GM23248 (cell line): Measurements from ENCODE around the gene NAV2. TPM values are rescaled to one million over a fixed set of nuclear protein-coding genes. Genes with fewer than 3 reads are reported as not detected.

ENCODE experiments used
- DNase-seq: peaks from one replicate; pipeline ENCODE4 v3.0.0-alpha.2; 2015
- H2AFZ ChIP-seq: fragments of 200-600 bp; sonication (generic); 2 replicates; pipeline ENCODE4 v1.6.1; 2016; ENCODE audit warnings: antibody characterized with exemption
- H3F3A ChIP-seq: fragments of 200-600 bp; sonication (generic); 2 replicates; pipeline ENCODE4 v1.6.1; 2016; ENCODE audit warnings: mild to moderate bottlenecking, antibody characterized with exemption, mixed run types; ENCODE audit not compliant: insufficient read depth
- H3K27ac ChIP-seq: fragments of 200-600 bp; sonication (generic); 2 replicates; pipeline ENCODE4 v1.5.1; 2016; ENCODE audit warnings: mild to moderate bottlenecking
- H3K27me3 ChIP-seq: fragments of 200-600 bp; sonication (generic); replicated peaks from 2 replicates; pipeline ENCODE4 v1.6.1; 2016; ENCODE audit warnings: mild to moderate bottlenecking; ENCODE audit not compliant: insufficient read depth
- H3K36me3 ChIP-seq: fragments of 200-600 bp; sonication (generic); 2 replicates; pipeline ENCODE4 v1.6.1; 2016; ENCODE audit warnings: low read depth, mild to moderate bottlenecking
- H3K4me1 ChIP-seq: fragments of 200-600 bp; sonication (generic); 2 replicates; pipeline ENCODE4 v1.6.1; 2016; ENCODE audit warnings: mild to moderate bottlenecking; ENCODE audit not compliant: insufficient read depth
- H3K4me2 ChIP-seq: fragments of 200-600 bp; sonication (generic); one replicate; pipeline ENCODE4 v1.6.1; 2016; ENCODE audit warnings: mild to moderate bottlenecking; ENCODE audit not compliant: unreplicated experiment
- H3K4me3 ChIP-seq: fragments of 200-600 bp; sonication (generic); 2 replicates; pipeline ENCODE4 v1.5.1; 2016; ENCODE audit warnings: mild to moderate bottlenecking
- H3K79me2 ChIP-seq: fragments of 200-600 bp; sonication (generic); 2 replicates; pipeline ENCODE4 v1.6.1; 2016; ENCODE audit warnings: mild to moderate bottlenecking; ENCODE audit not compliant: insufficient read depth
- H3K9ac ChIP-seq: fragments of 200-600 bp; sonication (generic); 2 replicates; pipeline ENCODE4 v1.6.1; 2016; ENCODE audit warnings: mild to moderate bottlenecking
- H3K9me2 ChIP-seq: fragments of 200-600 bp; sonication (generic); 2 replicates; pipeline ENCODE4 v1.6.1; 2016; ENCODE audit warnings: mixed run types, mild to moderate bottlenecking, moderate library complexity; ENCODE audit not compliant: insufficient read depth
- H3K9me3 ChIP-seq: fragments of 200-600 bp; sonication (generic); one replicate; pipeline ENCODE4 v1.6.1; 2017; ENCODE audit warnings: low read depth
- H4K20me1 ChIP-seq: fragments of 200-600 bp; sonication (generic); 2 replicates; pipeline ENCODE4 v1.6.0; 2016; ENCODE audit not compliant: insufficient read depth
- EZH2 ChIP-seq: fragments of 200-600 bp; sonication (generic); IDR thresholded peaks from 2 replicates; pipeline ENCODE4 v1.6.1; 2018; ENCODE audit warnings: antibody characterized with exemption, mild to moderate bottlenecking; ENCODE audit not compliant: insufficient read depth, poor library complexity, severe bottlenecking
- EZH2phosphoT487 ChIP-seq: fragments of 200-600 bp; sonication (generic); IDR thresholded peaks from 2 replicates; pipeline ENCODE4 v1.6.1; 2018; ENCODE audit warnings: antibody characterized with exemption, moderate library complexity, mild to moderate bottlenecking, low read depth; ENCODE audit not compliant: insufficient read depth
- WGBS, 2 experiments: methylation state at CpG; one replicate each; pipeline ENCODE4 v1.1.6; 2015 to 2017; ENCODE audit warnings: low lambda C conversion rate in 2 of 2, low coverage in 1 of 2; ENCODE audit errors: missing lambda C conversion rate in 2 of 2; 5-methylcytosine and 5-hydroxymethylcytosine counted together
- in situ Hi-C: fragments of 300-500 bp; cut with MboI; formaldehyde crosslinking; loops from 2 replicates; pipeline ENCODE4 v1.15.0; 2020
- polyA plus RNA-seq: library from polyadenylated mRNA; unstranded; fragments of >200 nt; fragmentation: Nextera tagmentation; extraction: Ambion mirVana; gene quantifications from 2 replicates; pipeline ENCODE4 v1.2.1, GENCODE V29; 2016
- total RNA-seq: library from RNA; depleted of rRNA; stranded (reverse); fragments of >200 nt; shearing (Covaris generic); gene quantifications from 2 replicates; pipeline ENCODE4 v1.2.3, GENCODE V29; 2014

Gene NAV2
- total and polyA plus RNA-seq, 2 experiments from 2014 or later: 5.7 to 11.9 TPM

DNA sequence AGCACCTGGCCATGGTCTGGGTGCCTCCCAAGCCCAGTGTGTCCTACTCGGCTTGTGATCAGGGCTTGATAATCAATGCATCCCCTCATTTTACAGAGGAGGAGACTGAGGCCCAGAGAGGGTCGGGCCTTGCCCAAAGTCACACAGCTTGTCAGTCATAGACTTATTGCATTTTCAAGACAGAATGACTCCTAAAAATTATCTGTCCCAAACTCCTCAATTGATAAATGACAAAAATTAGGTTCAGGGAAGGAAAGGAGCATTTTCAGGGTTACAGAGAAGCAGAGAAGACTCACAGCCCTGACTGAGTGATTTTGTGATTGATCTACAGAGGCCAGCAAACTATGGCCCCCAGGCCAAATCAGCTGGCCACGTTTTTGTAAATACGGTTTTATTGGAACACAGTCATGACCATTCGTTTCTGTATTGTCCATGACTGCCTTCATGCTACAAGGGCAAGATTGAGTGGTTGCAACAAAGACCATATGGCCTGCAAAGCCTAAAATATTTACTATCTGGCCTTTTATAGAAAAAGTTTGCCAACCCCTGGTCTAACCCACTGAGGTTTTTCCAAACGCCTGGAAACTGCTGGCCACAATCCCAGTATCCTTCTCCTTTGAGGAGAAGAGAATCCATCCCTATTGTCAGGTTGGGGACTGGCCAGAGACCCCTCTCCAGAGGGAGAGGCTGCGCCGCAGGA is 35.1 kb upstream of the NAV2 start:
- DNase-seq: no peak

DNA sequence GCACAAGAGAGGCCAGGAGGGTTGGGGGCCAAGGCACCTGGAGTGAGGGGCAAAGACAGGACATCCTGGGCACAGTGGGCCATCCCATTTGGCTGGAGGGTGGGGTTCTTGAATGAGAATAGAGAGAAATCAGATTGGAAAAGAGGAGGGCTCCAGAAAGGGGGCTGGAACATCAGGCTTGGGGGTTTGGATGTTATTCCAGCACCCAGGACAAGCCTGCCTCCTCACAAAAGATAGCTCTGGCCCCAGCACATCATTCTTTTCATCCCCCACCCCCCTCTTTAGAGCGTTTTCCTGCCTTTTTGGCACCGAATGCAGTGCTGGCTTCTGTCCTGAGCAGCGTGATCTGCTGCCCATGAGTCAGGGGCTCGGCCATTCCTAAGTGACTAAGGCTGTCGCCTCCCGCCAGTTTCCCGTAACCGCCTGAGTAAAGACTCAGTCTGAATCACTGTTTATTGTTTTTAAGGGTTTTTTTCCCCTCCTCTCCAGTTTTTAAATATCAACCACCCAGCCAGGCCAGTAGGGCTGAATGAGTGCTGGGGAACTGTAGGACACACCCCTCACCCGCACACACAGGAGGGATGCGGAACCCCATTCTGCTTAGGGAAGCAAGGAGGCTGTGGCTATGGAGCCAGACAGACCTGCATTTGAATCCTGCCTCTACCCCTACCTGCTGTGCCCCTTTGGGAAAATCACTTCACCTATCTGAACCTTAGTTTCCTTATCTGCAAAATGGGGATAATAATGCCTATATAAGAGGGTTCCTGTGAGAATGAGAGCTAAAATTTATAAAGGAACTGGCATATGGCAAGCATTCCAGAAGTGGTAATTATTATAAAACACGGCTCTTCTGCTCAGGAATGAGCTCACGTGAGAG is 32.4 kb upstream of the NAV2 start:
- DNase-seq: peak; percentile 99
- Histone ChIP-seq H3K27ac (peak overlapping the region; percentile 79), H2AFZ (peak overlapping the region; percentile 46), H4K20me1 (no peaks in the 10 kb centered on the region), H3K4me3 (peak overlapping the region; percentile 33), H3K79me2 (no peaks in the 10 kb centered on the region), H3F3A (peaks cover 19% of the 10 kb centered on the region; the same call in 1 of the 2 replicates), H3K9ac (peak overlapping the region; percentile 64), H3K27me3 (no peaks in the 10 kb centered on the region), H3K9me3 (no peaks in the 10 kb centered on the region), H3K36me3 (no peaks in the 10 kb centered on the region), H3K4me2 (peak overlapping the region; percentile 77), H3K9me2 (no peaks in the 10 kb centered on the region), H3K4me1 (peaks cover 38% of the 10 kb centered on the region)
- TF ChIP-seq EZH2phosphoT487 (no peak), EZH2 (no peak)
- in situ Hi-C loops: no loop called here
- 1 to 3% methylated on average over 12 of the region's 12 CpGs for WGBS, 2 experiments

More for the DNA sequence above, 35.1 kb upstream of the NAV2 start:
- Histone ChIP-seq H3K36me3 (no peaks in the 10 kb centered on the region), H3K4me2 (no peak overlapping the region), H3F3A (peaks cover 11% of the 10 kb centered on the region), H3K9me2 (no peaks in the 10 kb centered on the region), H3K27me3 (no peaks in the 10 kb centered on the region), H3K9ac (no peak overlapping the region), H4K20me1 (no peaks in the 10 kb centered on the region), H2AFZ (no peak overlapping the region), H3K79me2 (no peaks in the 10 kb centered on the region), H3K27ac (no peak overlapping the region), H3K9me3 (no peaks in the 10 kb centered on the region), H3K4me3 (no peak overlapping the region), H3K4me1 (peaks cover 30% of the 10 kb centered on the region)
- 69 to 70% methylated on average over 8 of the region's 8 CpGs for WGBS, 2 experiments
- in situ Hi-C loops: no loop called here
- TF ChIP-seq EZH2phosphoT487 (no peak), EZH2 (no peak)

DNA sequence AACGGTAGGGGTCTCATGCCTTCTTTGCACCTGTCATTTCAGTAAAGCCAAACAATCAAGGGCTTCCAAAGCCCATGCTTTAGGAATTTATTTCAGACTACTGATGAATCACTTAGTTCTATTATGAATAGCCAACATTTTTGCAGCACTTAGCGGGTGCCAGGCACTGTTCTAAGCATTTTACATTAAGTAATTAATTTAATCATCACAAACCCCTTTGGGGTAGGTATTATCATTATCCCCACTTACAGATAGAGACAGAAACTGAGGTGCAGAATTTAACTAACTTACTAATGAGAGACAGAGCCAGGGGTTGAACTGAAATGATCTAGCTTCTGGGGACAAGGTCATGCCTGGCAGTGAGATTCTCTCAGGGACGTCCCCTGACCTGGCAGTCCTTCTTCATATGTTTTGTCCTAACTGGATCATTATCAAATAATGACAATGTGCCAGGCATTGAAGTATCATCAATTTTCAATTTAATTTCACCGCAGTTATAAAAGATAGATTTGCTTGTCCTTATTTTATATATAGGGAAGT is 31.7 kb upstream of the NAV2 start:
- peak overlapping the region; percentile 33; the same call in 1 of the 2 replicates for H3K4me3 ChIP-seq

GRCh38 chr11:19683141-19683805 is 29.4 kb upstream of the NAV2 start:
- TF ChIP-seq EZH2: no peak
- TF ChIP-seq EZH2phosphoT487: no peak
- no peaks in the 10 kb centered on the region for H3K36me3 ChIP-seq
- H3K27ac ChIP-seq: peak overlapping the region; percentile 25
- H3K4me3 ChIP-seq: no peak overlapping the region
- peak overlapping the region; percentile 39 for H2AFZ ChIP-seq
- peak; percentile 50 for DNase-seq
- in situ Hi-C loops: no loop called here
- H3K9me3 ChIP-seq: no peaks in the 10 kb centered on the region
- peaks cover 19% of the 10 kb centered on the region; the same call in 1 of the 2 replicates for H3F3A ChIP-seq
- H3K9ac ChIP-seq: 0 out of 2 replicates have a peak overlapping the region, but pooled peaks have one; percentile 5
- no peaks in the 10 kb centered on the region for H3K27me3 ChIP-seq
- no peaks in the 10 kb centered on the region for H4K20me1 ChIP-seq
- peak overlapping the region; percentile 2 for H3K4me2 ChIP-seq
- H3K9me2 ChIP-seq: no peaks in the 10 kb centered on the region
- no peaks in the 10 kb centered on the region for H3K79me2 ChIP-seq
- peaks cover 38% of the 10 kb centered on the region for H3K4me1 ChIP-seq
- WGBS, 2 experiments: 55 to 60% methylated on average over 5 of the region's 5 CpGs

More for the DNA sequence above, 31.7 kb upstream of the NAV2 start:
- no peaks in the 10 kb centered on the region for H3K36me3 ChIP-seq
- peak overlapping the region; percentile 79 for H3K27ac ChIP-seq
- no peak for TF ChIP-seq EZH2
- no peak for TF ChIP-seq EZH2phosphoT487
- WGBS, 2 experiments: 43% methylated on average over 4 of the region's 4 CpGs
- H2AFZ ChIP-seq: no peak overlapping the region
- peak; percentile 72 for DNase-seq
- no peaks in the 10 kb centered on the region for H3K9me2 ChIP-seq
- no peaks in the 10 kb centered on the region for H3K9me3 ChIP-seq
- no peaks in the 10 kb centered on the region for H4K20me1 ChIP-seq
- no peaks in the 10 kb centered on the region for H3K27me3 ChIP-seq
- in situ Hi-C loops: no loop called here
- H3K4me2 ChIP-seq: peak overlapping the region; percentile 77
- H3K79me2 ChIP-seq: no peaks in the 10 kb centered on the region
- H3K9ac ChIP-seq: peak overlapping the region; percentile 56
- peaks cover 38% of the 10 kb centered on the region for H3K4me1 ChIP-seq
- peaks cover 19% of the 10 kb centered on the region; the same call in 1 of the 2 replicates for H3F3A ChIP-seq
